ENCODE results near the gene CAMK2A. TPM values are rescaled to one million over a fixed set of nuclear protein-coding genes. Genes with fewer than 3 reads are reported as not detected.

Gene CAMK2A
- total RNA-seq, 2 donors from 2014 or later = 4.9 to 18.2 TPM

GRCh38 chr5:150311015-150311692, 21.6 kb upstream of the CAMK2A start:
- Histone ChIP-seq H3K36me3 (no peaks in the 10 kb centered on the region), H3K4me3 (no peak overlapping the region), H3K4me1 (no peaks in the 10 kb centered on the region), H3K9me3 (no peaks in the 10 kb centered on the region), H3K27me3 (no peaks in the 10 kb centered on the region), H3K27ac (no peak overlapping the region)
- no peak for TF ChIP-seq CTCF (IDR thresholded peaks at IDR 0.05)
- no peak for DNase-seq (ENCODE audit: low spot score)

- Histone ChIP-seq H3K27me3 (no peaks in the 10 kb centered on the region), H3K4me1 (no peaks in the 10 kb centered on the region), H3K9me3 (no peaks in the 10 kb centered on the region), H3K27ac (no peak overlapping the region), H3K4me3 (no peak overlapping the region), H3K36me3 (no peaks in the 10 kb centered on the region)
- no peak for TF ChIP-seq CTCF (IDR thresholded peaks at IDR 0.05)
- no peak for DNase-seq (ENCODE audit: low spot score)
Observed at GRCh38 chr5:150310246-150310645, 20.7 kb upstream of the CAMK2A start.

- H3K4me1 ChIP-seq = no peaks in the 10 kb centered on the region
- no peaks in the 10 kb centered on the region for H3K27me3 ChIP-seq
- DNase-seq (ENCODE audit: low spot score) = no peak
- no peak for TF ChIP-seq CTCF (IDR thresholded peaks at IDR 0.05)
- H3K9me3 ChIP-seq = no peaks in the 10 kb centered on the region
- no peak overlapping the region for H3K27ac ChIP-seq
- H3K36me3 ChIP-seq = no peaks in the 10 kb centered on the region
- H3K4me3 ChIP-seq = no peak overlapping the region
Observed at GRCh38 chr5:150309886-150310239, 20.3 kb upstream of the CAMK2A start.

- Histone ChIP-seq H3K4me3 (no peak overlapping the region), H3K4me1 (no peaks in the 10 kb centered on the region), H3K27me3 (no peaks in the 10 kb centered on the region), H3K27ac (no peak overlapping the region), H3K36me3 (no peaks in the 10 kb centered on the region), H3K9me3 (no peaks in the 10 kb centered on the region)
- TF ChIP-seq CTCF (IDR thresholded peaks at IDR 0.05) = no peak
- no peak for DNase-seq (ENCODE audit: low spot score)
Observed at GRCh38 chr5:150309101-150309885, 19.7 kb upstream of the CAMK2A start.

- Histone ChIP-seq H3K4me3 (no peak overlapping the region), H3K27ac (no peak overlapping the region), H3K27me3 (no peaks in the 10 kb centered on the region), H3K36me3 (no peaks in the 10 kb centered on the region), H3K4me1 (peaks cover 0 to 8% of the 10 kb centered on the region in 2 donors), H3K9me3 (no peaks in the 10 kb centered on the region)
- DNase-seq (ENCODE audit: low spot score) = no peak
- TF ChIP-seq CTCF (IDR thresholded peaks at IDR 0.05) = no peak
Observed at GRCh38 chr5:150307617-150308426, 18.2 kb upstream of the CAMK2A start.
